Left cardiac atrium (tissue), 2 donors: ENCODE measurements around the gene TOM1. TPM values are rescaled to one million over a fixed set of nuclear protein-coding genes. Genes with fewer than 3 reads are reported as not detected.

Experiments
- microRNA-seq, 2 donors: library from miRNA; unstranded; fragments of <30 nt; microRNA quantifications; one replicate each; pipeline ENCODE4 v1.2.0, GENCODE V29; 2020
- total RNA-seq, 2 donors: library from RNA; stranded (reverse); fragmentation: NEBNext Ultra II Directional; extraction: Animal tissue kit (Norgen Biotek cat#: 25700); gene quantifications; one replicate each; pipeline ENCODE4 v1.2.1, GENCODE V29; 2021
- donor health status: DM: no; HTN: yes; CAD: no; lungs with severe emphysema.
- donor health status: DM: yes; HTN: yes; CAD: no.

The TOM1 gene
- total RNA-seq, 2 donors from 2014 or later, result 45.1 to 57.9 TPM

Small RNAs within 50 kb of the gene (microRNA-seq; reads per million reads assigned to microRNA genes)
- gene MIR3909 (4.9 to 11.1 reads per million in 2 donors), gene MIR6069 (0 reads per million in 2 donors)

Other genes with a start within 250 kb of the TOM1 start
- gene ISX, start 233.7 kb upstream of the TOM1 start, total RNA-seq, result not detected
- 10 to 100 TPM in 1 of 2 donors, 1 to 10 TPM in 1; 8.8 to 10.3 TPM for gene HMGXB4, start 42.4 kb upstream of the TOM1 start, total RNA-seq
- gene HMOX1, start 81.2 kb downstream of the TOM1 start, total RNA-seq, result 10 to 100 TPM; 13.6 to 16.0 TPM
- gene MCM5, start 100.2 kb downstream of the TOM1 start, total RNA-seq, result 10 to 100 TPM; 11.0 to 21.9 TPM
- 1 to 10 TPM; 2.7 to 4.0 TPM for gene RASD2, start 240.9 kb downstream of the TOM1 start, total RNA-seq